Measurements from ENCODE around the gene LSS. TPM values are rescaled to one million over a fixed set of nuclear protein-coding genes. Genes with fewer than 3 reads are reported as not detected.

The LSS gene
- total and polyA plus RNA-seq, 4 donors: 27.6 to 194 (median 89.3) TPM

DNA sequence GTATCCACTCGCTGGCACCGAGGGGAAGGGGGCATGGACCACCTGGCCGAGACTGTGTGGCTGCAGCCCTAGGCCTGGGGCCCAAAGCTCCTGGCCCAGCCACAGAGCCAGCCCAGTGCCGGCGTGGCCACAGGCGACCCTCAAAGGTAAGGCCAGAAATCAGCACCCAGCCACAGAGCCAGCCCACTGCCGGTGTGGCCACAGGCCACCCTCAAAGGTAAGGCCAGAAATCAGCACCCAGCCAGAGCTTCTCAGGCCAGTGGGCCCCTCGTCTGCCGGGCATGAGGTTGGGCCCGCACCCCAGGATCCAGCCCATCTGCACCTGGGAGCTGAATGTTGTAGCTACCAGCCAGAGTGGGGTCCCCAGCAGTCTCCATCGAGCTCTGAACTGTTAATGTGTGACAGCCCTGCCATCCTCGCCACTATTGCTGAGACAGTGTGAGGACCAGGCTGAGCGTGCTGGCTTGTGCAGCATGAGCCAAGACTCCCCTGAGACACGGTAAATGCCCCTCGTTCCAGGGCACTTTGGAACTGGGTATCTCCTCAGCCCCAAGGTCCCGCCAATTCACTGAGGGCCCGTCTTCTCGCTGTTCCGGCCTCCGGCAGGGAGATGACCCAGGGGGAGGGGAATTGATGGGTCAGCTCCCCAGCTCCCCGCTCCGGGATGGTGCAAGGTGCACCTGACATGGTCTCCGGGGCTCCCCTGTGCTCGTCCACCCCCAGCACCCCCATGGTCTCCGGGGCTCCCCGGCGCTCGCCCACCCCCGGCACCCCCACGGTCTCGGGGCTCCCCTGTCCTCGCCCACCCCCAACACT, 68.5 kb downstream of the LSS start:
- WGBS: 95% methylated on average over 32 of the region's 32 CpGs
- Histone ChIP-seq H3K36me3 (ENCODE audit: control insufficient read depth in 4 of 4, insufficient read depth in 3 of 4, low read depth in 1 of 4, low read length in 3 of 4) (no peaks in the 10 kb centered on the region), H3K4me3 (ENCODE audit: low read depth in 1 of 3, low read length in 3 of 3) (no peak overlapping the region), H3K9ac (ENCODE audit: low read depth in 1 of 2, low read length in 2 of 2) (no peak overlapping the region), H3K27ac (ENCODE audit: low read depth in 1 of 2, low read length in 2 of 2) (no peak overlapping the region), H3K4me1 (ENCODE audit: control insufficient read depth in 4 of 4, insufficient read depth in 4 of 4, low read length in 3 of 4) (peaks cover 2 to 12% (median 7%) of the 10 kb centered on the region in 4 donors), H3K27me3 (ENCODE audit: control insufficient read depth in 4 of 4, insufficient read depth in 4 of 4, low read length in 3 of 4) (no peaks in the 10 kb centered on the region), H3K9me3 (ENCODE audit: control insufficient read depth in 4 of 4, low read length in 3 of 4) (no peaks in the 10 kb centered on the region)
- no peak for TF ChIP-seq HNF4A (conservative IDR thresholded peaks at IDR 0.05)
- TF ChIP-seq, protein P1, sequence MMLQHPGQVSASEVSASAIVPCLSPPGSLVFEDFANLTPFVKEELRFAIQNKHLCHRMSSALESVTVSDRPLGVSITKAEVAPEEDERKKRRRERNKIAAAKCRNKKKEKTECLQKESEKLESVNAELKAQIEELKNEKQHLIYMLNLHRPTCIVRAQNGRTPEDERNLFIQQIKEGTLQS (IDR thresholded peaks at IDR 0.05): no peak
- no peak for TF ChIP-seq YY1 (IDR thresholded peaks at IDR 0.05)
- no peak for TF ChIP-seq NR2F2 (IDR thresholded peaks at IDR 0.05)
- TF ChIP-seq RXRA (IDR thresholded peaks at IDR 0.05): no peak
- TF ChIP-seq, protein P2, sequence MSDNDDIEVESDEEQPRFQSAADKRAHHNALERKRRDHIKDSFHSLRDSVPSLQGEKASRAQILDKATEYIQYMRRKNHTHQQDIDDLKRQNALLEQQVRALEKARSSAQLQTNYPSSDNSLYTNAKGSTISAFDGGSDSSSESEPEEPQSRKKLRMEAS (IDR thresholded peaks at IDR 0.05): no peak
- no peak for TF ChIP-seq JUND (IDR thresholded peaks at IDR 0.05)
- TF ChIP-seq SP1 (IDR thresholded peaks at IDR 0.05): no peak
- TF ChIP-seq FOXA1 (IDR thresholded peaks at IDR 0.05): no peak
- TF ChIP-seq, protein P3, sequence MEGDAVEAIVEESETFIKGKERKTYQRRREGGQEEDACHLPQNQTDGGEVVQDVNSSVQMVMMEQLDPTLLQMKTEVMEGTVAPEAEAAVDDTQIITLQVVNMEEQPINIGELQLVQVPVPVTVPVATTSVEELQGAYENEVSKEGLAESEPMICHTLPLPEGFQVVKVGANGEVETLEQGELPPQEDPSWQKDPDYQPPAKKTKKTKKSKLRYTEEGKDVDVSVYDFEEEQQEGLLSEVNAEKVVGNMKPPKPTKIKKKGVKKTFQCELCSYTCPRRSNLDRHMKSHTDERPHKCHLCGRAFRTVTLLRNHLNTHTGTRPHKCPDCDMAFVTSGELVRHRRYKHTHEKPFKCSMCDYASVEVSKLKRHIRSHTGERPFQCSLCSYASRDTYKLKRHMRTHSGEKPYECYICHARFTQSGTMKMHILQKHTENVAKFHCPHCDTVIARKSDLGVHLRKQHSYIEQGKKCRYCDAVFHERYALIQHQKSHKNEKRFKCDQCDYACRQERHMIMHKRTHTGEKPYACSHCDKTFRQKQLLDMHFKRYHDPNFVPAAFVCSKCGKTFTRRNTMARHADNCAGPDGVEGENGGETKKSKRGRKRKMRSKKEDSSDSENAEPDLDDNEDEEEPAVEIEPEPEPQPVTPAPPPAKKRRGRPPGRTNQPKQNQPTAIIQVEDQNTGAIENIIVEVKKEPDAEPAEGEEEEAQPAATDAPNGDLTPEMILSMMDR (IDR thresholded peaks at IDR 0.05; ENCODE audit: low read depth, low read length, missing input control): no peak
- TF ChIP-seq, protein P4, sequence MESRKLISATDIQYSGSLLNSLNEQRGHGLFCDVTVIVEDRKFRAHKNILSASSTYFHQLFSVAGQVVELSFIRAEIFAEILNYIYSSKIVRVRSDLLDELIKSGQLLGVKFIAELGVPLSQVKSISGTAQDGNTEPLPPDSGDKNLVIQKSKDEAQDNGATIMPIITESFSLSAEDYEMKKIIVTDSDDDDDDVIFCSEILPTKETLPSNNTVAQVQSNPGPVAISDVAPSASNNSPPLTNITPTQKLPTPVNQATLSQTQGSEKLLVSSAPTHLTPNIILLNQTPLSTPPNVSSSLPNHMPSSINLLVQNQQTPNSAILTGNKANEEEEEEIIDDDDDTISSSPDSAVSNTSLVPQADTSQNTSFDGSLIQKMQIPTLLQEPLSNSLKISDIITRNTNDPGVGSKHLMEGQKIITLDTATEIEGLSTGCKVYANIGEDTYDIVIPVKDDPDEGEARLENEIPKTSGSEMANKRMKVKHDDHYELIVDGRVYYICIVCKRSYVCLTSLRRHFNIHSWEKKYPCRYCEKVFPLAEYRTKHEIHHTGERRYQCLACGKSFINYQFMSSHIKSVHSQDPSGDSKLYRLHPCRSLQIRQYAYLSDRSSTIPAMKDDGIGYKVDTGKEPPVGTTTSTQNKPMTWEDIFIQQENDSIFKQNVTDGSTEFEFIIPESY (IDR thresholded peaks at IDR 0.05): no peak
- no peak for TF ChIP-seq EGR1 (IDR thresholded peaks at IDR 0.05; ENCODE audit: low read depth in 2 of 2)
- no peak for TF ChIP-seq RAD21 (IDR thresholded peaks at IDR 0.05)
- no peak for TF ChIP-seq TAF1 (conservative IDR thresholded peaks at IDR 0.05)
- peak; percentile 29 for DNase-seq (ENCODE audit: low spot score)

DNA sequence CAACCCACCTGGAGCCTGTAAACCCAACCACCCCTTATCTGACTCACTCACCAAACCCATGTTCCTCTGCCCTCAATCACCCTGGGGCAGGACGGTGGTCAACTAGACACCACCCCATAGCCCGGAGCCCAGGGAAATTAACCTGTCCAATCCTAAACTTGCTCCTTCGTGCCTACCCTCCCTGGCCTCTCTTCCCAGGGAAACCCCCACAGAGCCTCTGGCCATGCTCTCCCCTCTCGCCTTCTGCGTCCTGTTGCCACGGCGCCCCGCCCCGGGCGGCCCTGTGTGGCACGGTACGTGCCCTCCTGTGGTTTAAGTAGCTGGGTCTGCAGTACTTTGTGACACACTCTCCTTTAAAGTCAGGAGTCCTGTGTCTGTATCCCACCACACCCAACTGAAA, 69.2 kb downstream of the LSS start:
- DNase-seq (ENCODE audit: low spot score): peak; percentile 27
- no peaks in the 10 kb centered on the region for H3K9me3 ChIP-seq (ENCODE audit: control insufficient read depth in 4 of 4, low read length in 3 of 4)
- 97% methylated on average over 12 of the region's 12 CpGs for WGBS
- H3K4me3 ChIP-seq (ENCODE audit: low read depth in 1 of 3, low read length in 3 of 3): no peak overlapping the region
- H3K4me1 ChIP-seq (ENCODE audit: control insufficient read depth in 4 of 4, insufficient read depth in 4 of 4, low read length in 3 of 4): peaks cover 2 to 15% (median 7%) of the 10 kb centered on the region in 4 donors
- H3K36me3 ChIP-seq (ENCODE audit: control insufficient read depth in 4 of 4, insufficient read depth in 3 of 4, low read depth in 1 of 4, low read length in 3 of 4): no peaks in the 10 kb centered on the region
- no peak overlapping the region for H3K27ac ChIP-seq (ENCODE audit: low read depth in 1 of 2, low read length in 2 of 2)
- TF ChIP-seq, protein P4 (IDR thresholded peaks at IDR 0.05): no peak
- TF ChIP-seq, protein P2 (IDR thresholded peaks at IDR 0.05): no peak
- TF ChIP-seq JUND (IDR thresholded peaks at IDR 0.05) (no peak), EGR1 (IDR thresholded peaks at IDR 0.05; ENCODE audit: low read depth in 2 of 2) (no peak), GABPA (IDR thresholded peaks at IDR 0.05 in 1 of 2, conservative IDR thresholded peaks at IDR 0.05 in 1 of 2) (no peak), RXRA (IDR thresholded peaks at IDR 0.05) (no peak), SP1 (IDR thresholded peaks at IDR 0.05) (no peak)
- TF ChIP-seq, protein P3 (IDR thresholded peaks at IDR 0.05; ENCODE audit: low read depth, low read length, missing input control): no peak
- H3K27me3 ChIP-seq (ENCODE audit: control insufficient read depth in 4 of 4, insufficient read depth in 4 of 4, low read length in 3 of 4): no peaks in the 10 kb centered on the region
- H3K9ac ChIP-seq (ENCODE audit: low read depth in 1 of 2, low read length in 2 of 2): no peak overlapping the region
